K562 (cell line): ENCODE data around the gene ADM2. TPM values are rescaled to one million over a fixed set of nuclear protein-coding genes. Genes with fewer than 3 reads are reported as not detected.

ENCODE experiments used
- ATAC-seq: fragments of 200-7000 bp; cut with Tn5 transposase; 3 replicates; pipeline ENCODE4 v1.9.1; 2020; ENCODE audit warnings: moderate library complexity
- BruUV-seq: library from RNA; stranded (reverse); fragments of 400-500 nt; replicated peaks from 2 replicates; lab custom pipeline; 2021; lab: Mats Ljungman, UMichigan
- CTCF ChIA-PET: fragments of 300-600 bp; formaldehyde crosslinking; extraction: SDS; loops from one replicate; lab custom pipeline; 2021; ENCODE audit warnings: low intra/inter-chr PET ratio; lab: Yijun Ruan, JAX
- POLR2A ChIA-PET: fragments of 300-600, 350-650 bp; sonication (Branson Sonifier 250); formaldehyde crosslinking; extraction: SDS; loops from one replicate; lab custom pipeline; 2021; ENCODE audit warnings: antibody characterized with exemption, inconsistent platforms; lab: Yijun Ruan, JAX
- DNase-seq, 4 experiments: peaks; one replicate each; pipeline versions ENCODE4 v3.0.0 to v3.0.0-alpha.2; 2011 to 2018; ENCODE audit warnings: low spot score in 3 of 4, mixed read lengths in 3 of 4; ENCODE audit errors: extremely low read depth in 1 of 4
- FAIRE-seq: peaks from 2 replicates; lab custom pipeline; 2011; peaks lifted over from hg19 to GRCh38; lab: Jason Lieb, UNC
- H2AFZ ChIP-seq: 2 replicates; pipeline ENCODE4 v1.6.0; 2011; ENCODE audit warnings: low read depth, low read length, control low read depth, inconsistent platforms
- H3K27ac ChIP-seq: fragments of 200-600 bp; 3 replicates; pipeline ENCODE4 v1.8.0; 2011; ENCODE audit warnings: low read depth, mild to moderate bottlenecking, control low read depth, inconsistent platforms, low read length, moderate library complexity, mixed read lengths; ENCODE audit errors: extremely low read depth
- H3K27me3 ChIP-seq, 2 experiments: fragments of 300-600 bp in 1 of 2; 2 replicates in 1 of 2; 3 replicates in 1 of 2; pipeline versions ENCODE4 v1.6.0 to v1.8.0; 2011; ENCODE audit warnings: inconsistent platforms in 2 of 2, low read length in 2 of 2, mild to moderate bottlenecking in 1 of 2, mixed read lengths in 1 of 2, moderate library complexity in 1 of 2; ENCODE audit not compliant: control insufficient read depth in 2 of 2, insufficient read depth in 2 of 2
- H3K36me3 ChIP-seq: fragments of 300-600 bp; 3 replicates; pipeline ENCODE4 v1.8.0; 2011; ENCODE audit warnings: mild to moderate bottlenecking, low read length, inconsistent platforms; ENCODE audit not compliant: control insufficient read depth, insufficient read depth
- H3K4me1 ChIP-seq, 2 experiments: fragments of 200-600 bp in 1 of 2; replicated peaks in 1 of 2; 2 replicates in 1 of 2; 3 replicates in 1 of 2; pipeline versions ENCODE4 v1.5.1 to v1.8.0; 2011; ENCODE audit warnings: inconsistent platforms in 2 of 2, low read length in 2 of 2, mild to moderate bottlenecking in 1 of 2, mixed read lengths in 1 of 2, moderate library complexity in 1 of 2; ENCODE audit not compliant: control insufficient read depth in 2 of 2, insufficient read depth in 2 of 2
- H3K4me2 ChIP-seq: 2 replicates; pipeline ENCODE4 v1.6.1; 2011; ENCODE audit warnings: low read length, control low read depth, inconsistent platforms, mixed read lengths; ENCODE audit not compliant: insufficient read depth
- H3K4me3 ChIP-seq: fragments of 200-600 bp; sonication (generic), shearing (Covaris generic); 2 replicates; pipeline ENCODE4 v1.5.1; 2016; ENCODE audit warnings: control low read depth, inconsistent platforms
- H3K79me2 ChIP-seq: fragments of 200-600 bp; 3 replicates; pipeline ENCODE4 v1.8.0; 2011; ENCODE audit warnings: low read length, inconsistent platforms; ENCODE audit not compliant: control insufficient read depth, insufficient read depth
- H3K9ac ChIP-seq, 2 experiments: 2 replicates each; pipeline versions ENCODE4 v1.6.0 to v1.6.1; 2011; ENCODE audit warnings: low read depth in 2 of 2, low read length in 2 of 2, control low read depth in 1 of 2, inconsistent platforms in 1 of 2, mild to moderate bottlenecking in 1 of 2, mixed read lengths in 1 of 2; ENCODE audit not compliant: insufficient read depth in 1 of 2
- H3K9me1 ChIP-seq: one replicate; pipeline ENCODE4 v1.6.0; 2011; ENCODE audit warnings: inconsistent platforms, mild to moderate bottlenecking, low read length, moderate library complexity; ENCODE audit not compliant: control insufficient read depth, insufficient read depth
- H3K9me3 ChIP-seq: replicated peaks from 2 replicates; pipeline ENCODE4 v1.5.1; 2011; ENCODE audit warnings: low read depth, low read length, inconsistent platforms; ENCODE audit not compliant: control insufficient read depth, insufficient read depth
- H4K20me1 ChIP-seq: replicated peaks from 2 replicates; pipeline ENCODE4 v1.6.1; 2011; ENCODE audit warnings: low read length, inconsistent platforms, mixed read lengths; ENCODE audit not compliant: control insufficient read depth, insufficient read depth
- ATF7 ChIP-seq: fragments of 450-650 bp; IDR thresholded peaks from 2 replicates; pipeline ENCODE4 v1.7.1; 2014; ENCODE audit warnings: mild to moderate bottlenecking, moderate library complexity
- POLR2G ChIP-seq: fragments of 200-400 bp; formaldehyde crosslinking; IDR thresholded peaks from 2 replicates; pipeline ENCODE4 v1.6.1; 2017; ENCODE audit warnings: low read depth, mild to moderate bottlenecking, antibody characterized with exemption, low read length, moderate library complexity
- RBFOX2 ChIP-seq: fragments of 200-400 bp; formaldehyde crosslinking; IDR thresholded peaks from 2 replicates; pipeline ENCODE4 v1.6.1; 2017; ENCODE audit warnings: low read depth, mild to moderate bottlenecking, low read length, moderate library complexity
- SIRT6 ChIP-seq: IDR thresholded peaks from one replicate; pipeline ENCODE4 v1.6.1; 2012; ENCODE audit warnings: low read depth, mild to moderate bottlenecking, control low read depth, inconsistent platforms, low read length, moderate library complexity
- ZNF143 ChIP-seq: sonication (generic); formaldehyde crosslinking; IDR thresholded peaks from 2 replicates; pipeline ENCODE4 v1.9.0; 2022; ENCODE audit warnings: mild to moderate bottlenecking, missing genetic modification reagents
- WGBS: fragments of 100-300 bp; shearing (Covaris generic); methylation state at CpG from one replicate; pipeline ENCODE4 v1.1.6; 2016; ENCODE audit warnings: low coverage, mixed read lengths; ENCODE audit not compliant: insufficient coverage; ENCODE audit errors: missing lambda C conversion rate; 5-methylcytosine and 5-hydroxymethylcytosine counted together
- in situ Hi-C: fragments of 300-500 bp; cut with MboI; formaldehyde crosslinking; loops from 4 replicates; pipeline ENCODE4 v1.15.0; 2018; ENCODE audit warnings: inconsistent platforms, mixed read lengths
- intact Hi-C: fragments of 100-400 bp; cut with micrococcal nuclease; formaldehyde crosslinking; loops from 2 replicates; pipeline ENCODE4 v1.14.2; 2022
- polyA plus RNA-seq, 8 experiments: library from polyadenylated mRNA; depleted of rRNA in 4 of 8; stranded (reverse) in 5 of 8; unstranded in 3 of 8; fragments of >200 nt; fragmentation: Nextera tagmentation in 2 of 8; fragmentation: Illumina TruSeq in 1 of 8; extraction: Ambion mirVana in 2 of 8; extraction: Trizol in 1 of 8; gene quantifications; 2 replicates each; pipeline versions ENCODE4 v1.2.1 to v1.2.3, GENCODE V29; 2011 to 2014; ENCODE audit warnings: inconsistent platforms in 1 of 8, missing spikeins in 1 of 8
- total RNA-seq, 7 experiments: library from RNA; depleted of rRNA in 6 of 7; stranded (reverse); fragments of >200 nt in 6 of 7; fragmentation: Illumina TruSeq in 2 of 7; extraction: Trizol in 2 of 7; gene quantifications; 2 replicates each; pipeline versions ENCODE4 v1.2.1 to v1.2.3, GENCODE V29; 2011 to 2021; ENCODE audit warnings: low replicate concordance in 1 of 7
- TF ChIP-seq, protein P1 (sequence below): fragments of 250-450 bp; sonication (Bioruptor Pico); IDR thresholded peaks from 2 replicates; pipeline ENCODE4 v1.5.0; 2020; ENCODE audit warnings: mild to moderate bottlenecking, borderline replicate concordance

ADM2 gene
- total and polyA plus RNA-seq, 9 of the 15 experiments (the other 6 are each of a cell fraction or from before 2014, with no cell fraction given): 0.11 to 5.1 (median 0.38) TPM

DNA sequence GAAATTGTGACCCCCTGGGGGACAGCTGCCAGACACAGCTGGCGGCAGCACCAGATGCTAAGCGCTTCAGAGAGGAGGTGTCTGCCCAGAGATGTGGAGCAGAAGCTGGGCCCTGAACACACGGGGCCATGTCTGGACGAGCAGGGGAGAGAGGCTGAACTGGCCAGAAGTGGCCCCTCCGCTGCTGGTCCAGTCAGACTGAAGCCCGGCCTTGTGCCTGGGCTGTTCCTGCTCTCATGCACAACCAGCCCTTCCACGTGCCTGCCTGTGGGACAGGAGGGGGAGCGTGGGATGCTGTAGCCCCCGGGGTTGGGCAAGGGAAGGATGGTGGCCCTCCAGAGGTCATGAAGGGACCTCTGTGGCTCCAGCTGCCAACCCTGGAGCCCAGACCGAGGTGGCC, 1.8 kb downstream of the ADM2 start:
- WGBS: 87% methylated on average over 6 of the region's 10 CpGs
- in situ Hi-C loops: no loop called here
- Histone ChIP-seq H3K9me3 (no peaks in the 10 kb centered on the region), H3K9ac (no peak overlapping the region), H3K79me2 (no peaks in the 10 kb centered on the region), H3K36me3 (no peaks in the 10 kb centered on the region), H3K4me2 (no peak overlapping the region), H2AFZ (no peak overlapping the region), H3K9me1 (no peaks in the 10 kb centered on the region), H3K4me3 (no peak overlapping the region), H3K4me1 (peaks cover 4 to 66% of the 10 kb centered on the region in 2 experiments; a peak in 3 of 5 replicates), H3K27ac (no peak overlapping the region), H4K20me1 (no peaks in the 10 kb centered on the region), H3K27me3 (no peaks in the 10 kb centered on the region)
- TSS peak; percentile 45 for BruUV-seq
- POLR2A ChIA-PET: interaction anchor here (1.2 kb wide), 1 partner anchor 9 kb away, joined by 5 read pairs; no protein-coding TSS in a partner anchor
- FAIRE-seq (no peak), DNase-seq (no peak), ATAC-seq (no peak)
- TF ChIP-seq ATF7: no peak
- TF ChIP-seq, protein P1, sequence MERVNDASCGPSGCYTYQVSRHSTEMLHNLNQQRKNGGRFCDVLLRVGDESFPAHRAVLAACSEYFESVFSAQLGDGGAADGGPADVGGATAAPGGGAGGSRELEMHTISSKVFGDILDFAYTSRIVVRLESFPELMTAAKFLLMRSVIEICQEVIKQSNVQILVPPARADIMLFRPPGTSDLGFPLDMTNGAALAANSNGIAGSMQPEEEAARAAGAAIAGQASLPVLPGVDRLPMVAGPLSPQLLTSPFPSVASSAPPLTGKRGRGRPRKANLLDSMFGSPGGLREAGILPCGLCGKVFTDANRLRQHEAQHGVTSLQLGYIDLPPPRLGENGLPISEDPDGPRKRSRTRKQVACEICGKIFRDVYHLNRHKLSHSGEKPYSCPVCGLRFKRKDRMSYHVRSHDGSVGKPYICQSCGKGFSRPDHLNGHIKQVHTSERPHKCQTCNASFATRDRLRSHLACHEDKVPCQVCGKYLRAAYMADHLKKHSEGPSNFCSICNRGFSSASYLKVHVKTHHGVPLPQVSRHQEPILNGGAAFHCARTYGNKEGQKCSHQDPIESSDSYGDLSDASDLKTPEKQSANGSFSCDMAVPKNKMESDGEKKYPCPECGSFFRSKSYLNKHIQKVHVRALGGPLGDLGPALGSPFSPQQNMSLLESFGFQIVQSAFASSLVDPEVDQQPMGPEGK (CRISPR knock-in tag): no peak
- intact Hi-C loops: no loop called here
- CTCF ChIA-PET: no interaction called here

DNA sequence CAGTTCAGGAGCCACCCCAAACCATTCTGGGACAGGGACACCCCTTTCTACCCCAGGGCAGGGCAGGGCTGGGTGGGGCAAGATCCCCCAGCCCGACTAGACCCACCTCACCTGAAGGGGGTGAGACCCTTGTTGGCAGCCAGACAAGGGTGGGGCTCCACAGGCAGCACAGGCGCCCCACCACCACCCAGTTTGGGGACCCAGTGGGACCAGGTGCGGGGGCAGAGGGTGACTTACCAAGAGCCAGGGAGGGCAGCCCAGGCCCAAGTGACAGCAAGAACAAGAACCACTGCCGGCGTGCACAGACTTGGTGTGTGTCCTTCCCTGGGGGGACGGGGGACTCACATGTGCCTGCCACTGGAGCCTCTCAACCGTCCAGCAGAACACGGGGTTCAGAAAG, 2.2 kb downstream of the ADM2 start:
- ChIA-PET CTCF (no interaction called here), POLR2A (interaction anchor here (0.7 to 1.4 kb wide), 6 partner anchors 10 to 123 kb away, joined by 3 to 6 read pairs (median 4); partner anchors contain the start of gene SCO2)
- Histone ChIP-seq H3K9ac (0 out of 4 replicates have a peak overlapping the region, but pooled peaks of 1 of the 2 experiments have one; percentile 52), H3K9me3 (no peaks in the 10 kb centered on the region), H3K9me1 (no peaks in the 10 kb centered on the region), H3K4me3 (no peak overlapping the region), H3K79me2 (no peaks in the 10 kb centered on the region), H3K4me1 (peaks cover 4 to 64% of the 10 kb centered on the region in 2 experiments; a peak in 3 of 5 replicates), H3K27ac (no peak overlapping the region), H3K36me3 (no peaks in the 10 kb centered on the region), H4K20me1 (no peaks in the 10 kb centered on the region), H3K27me3 (no peaks in the 10 kb centered on the region), H3K4me2 (no peak overlapping the region), H2AFZ (no peak overlapping the region)
- FAIRE-seq (no peak), DNase-seq (no peak), ATAC-seq (no peak)
- in situ Hi-C loops (no loop called here), intact Hi-C loops (no loop called here)
- no TSS peak for BruUV-seq
- no peak for TF ChIP-seq ZNF143 (CRISPR knock-in tag)
- peak; percentile 6; the same call in 1 of the 2 replicates for TF ChIP-seq POLR2G
- 0 out of 2 replicates have a peak, but pooled peaks have one; percentile 1 for TF ChIP-seq RBFOX2
- TF ChIP-seq SIRT6: no peak
- 63% methylated on average over 5 of the region's 8 CpGs for WGBS
